Ishikawa (cell line): ENCODE data around the gene PKD2.

Source experiments
- CEBPB ChIP-seq: IDR thresholded peaks from 2 replicates; pipeline ENCODE4 v1.6.1; 2012
- CREB1 ChIP-seq: IDR thresholded peaks from 2 replicates; pipeline ENCODE4 v1.6.1; 2012; ENCODE audit warnings: low read depth
- EP300 ChIP-seq: IDR thresholded peaks from 2 replicates; pipeline ENCODE4 v1.6.1; 2012; ENCODE audit warnings: borderline replicate concordance
- FOXM1 ChIP-seq: IDR thresholded peaks from 2 replicates; pipeline ENCODE4 v1.6.1; 2012; ENCODE audit warnings: low read depth, borderline replicate concordance
- NFIC ChIP-seq: IDR thresholded peaks from 2 replicates; pipeline ENCODE4 v1.6.1; 2012
- RAD21 ChIP-seq: IDR thresholded peaks from 2 replicates; pipeline ENCODE4 v1.6.1; 2012; ENCODE audit warnings: low read depth
- TAF1 ChIP-seq: IDR thresholded peaks from 2 replicates; pipeline ENCODE4 v1.6.1; 2012; ENCODE audit warnings: low read depth, mild to moderate bottlenecking
- TCF12 ChIP-seq: IDR thresholded peaks from 2 replicates; pipeline ENCODE4 v1.6.1; 2012; ENCODE audit warnings: low read depth
- TEAD4 ChIP-seq: IDR thresholded peaks from 2 replicates; pipeline ENCODE4 v1.6.1; 2012
- USF1 ChIP-seq: IDR thresholded peaks from 2 replicates; pipeline ENCODE4 v1.6.1; 2012
- YY1 ChIP-seq: IDR thresholded peaks from 2 replicates; pipeline ENCODE4 v1.6.1; 2012; ENCODE audit warnings: low read depth
- ZBTB7A ChIP-seq: IDR thresholded peaks from 2 replicates; pipeline ENCODE4 v1.6.1; 2012; ENCODE audit warnings: low read depth
- TF ChIP-seq, protein P1 (sequence below): IDR thresholded peaks from 2 replicates; pipeline ENCODE4 v1.6.1; 2012; ENCODE audit warnings: low read depth, mild to moderate bottlenecking
- TF ChIP-seq, protein P2 (sequence below): IDR thresholded peaks from 2 replicates; pipeline ENCODE4 v1.6.1; 2012

DNA sequence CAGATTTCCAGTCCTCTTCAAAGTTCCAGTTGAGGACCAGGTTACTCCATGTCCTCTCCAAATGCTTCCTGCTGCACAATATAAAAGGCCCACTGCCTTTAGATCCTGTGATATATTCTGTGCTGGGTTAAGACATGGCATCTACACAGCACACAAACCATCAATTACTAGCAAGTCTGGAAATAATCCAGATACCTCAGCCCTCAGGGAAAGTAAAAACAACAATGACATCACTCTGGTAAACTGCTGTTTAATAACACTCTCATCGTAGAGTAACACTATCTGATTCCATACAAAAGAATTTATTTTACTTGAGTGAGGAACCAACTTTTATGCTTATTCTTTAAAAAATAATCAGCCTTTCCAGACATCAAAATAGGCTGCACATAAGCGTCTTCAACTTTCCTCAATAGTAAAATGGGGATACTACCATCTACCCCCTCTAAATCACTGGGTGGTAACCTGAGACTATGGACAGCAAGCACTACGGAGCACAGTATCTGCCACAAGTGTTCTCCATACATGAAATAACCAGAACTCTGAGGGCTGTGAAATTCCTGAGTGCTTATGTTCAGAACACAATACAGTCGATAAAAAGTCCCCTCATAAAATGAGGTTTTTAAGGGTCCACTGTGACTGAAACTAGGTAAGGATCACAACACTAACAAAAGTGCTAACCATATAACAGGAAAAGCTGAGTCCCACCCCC lies 97.6 kb downstream of the PKD2 start:
- no peak for TF ChIP-seq CEBPB
- TF ChIP-seq, protein P1, sequence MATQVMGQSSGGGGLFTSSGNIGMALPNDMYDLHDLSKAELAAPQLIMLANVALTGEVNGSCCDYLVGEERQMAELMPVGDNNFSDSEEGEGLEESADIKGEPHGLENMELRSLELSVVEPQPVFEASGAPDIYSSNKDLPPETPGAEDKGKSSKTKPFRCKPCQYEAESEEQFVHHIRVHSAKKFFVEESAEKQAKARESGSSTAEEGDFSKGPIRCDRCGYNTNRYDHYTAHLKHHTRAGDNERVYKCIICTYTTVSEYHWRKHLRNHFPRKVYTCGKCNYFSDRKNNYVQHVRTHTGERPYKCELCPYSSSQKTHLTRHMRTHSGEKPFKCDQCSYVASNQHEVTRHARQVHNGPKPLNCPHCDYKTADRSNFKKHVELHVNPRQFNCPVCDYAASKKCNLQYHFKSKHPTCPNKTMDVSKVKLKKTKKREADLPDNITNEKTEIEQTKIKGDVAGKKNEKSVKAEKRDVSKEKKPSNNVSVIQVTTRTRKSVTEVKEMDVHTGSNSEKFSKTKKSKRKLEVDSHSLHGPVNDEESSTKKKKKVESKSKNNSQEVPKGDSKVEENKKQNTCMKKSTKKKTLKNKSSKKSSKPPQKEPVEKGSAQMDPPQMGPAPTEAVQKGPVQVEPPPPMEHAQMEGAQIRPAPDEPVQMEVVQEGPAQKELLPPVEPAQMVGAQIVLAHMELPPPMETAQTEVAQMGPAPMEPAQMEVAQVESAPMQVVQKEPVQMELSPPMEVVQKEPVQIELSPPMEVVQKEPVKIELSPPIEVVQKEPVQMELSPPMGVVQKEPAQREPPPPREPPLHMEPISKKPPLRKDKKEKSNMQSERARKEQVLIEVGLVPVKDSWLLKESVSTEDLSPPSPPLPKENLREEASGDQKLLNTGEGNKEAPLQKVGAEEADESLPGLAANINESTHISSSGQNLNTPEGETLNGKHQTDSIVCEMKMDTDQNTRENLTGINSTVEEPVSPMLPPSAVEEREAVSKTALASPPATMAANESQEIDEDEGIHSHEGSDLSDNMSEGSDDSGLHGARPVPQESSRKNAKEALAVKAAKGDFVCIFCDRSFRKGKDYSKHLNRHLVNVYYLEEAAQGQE = no peak
- TF ChIP-seq EP300 = no peak
- TF ChIP-seq CREB1 = no peak
- TF ChIP-seq, protein P2, sequence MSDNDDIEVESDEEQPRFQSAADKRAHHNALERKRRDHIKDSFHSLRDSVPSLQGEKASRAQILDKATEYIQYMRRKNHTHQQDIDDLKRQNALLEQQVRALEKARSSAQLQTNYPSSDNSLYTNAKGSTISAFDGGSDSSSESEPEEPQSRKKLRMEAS = no peak
- no peak for TF ChIP-seq FOXM1
- no peak for TF ChIP-seq USF1
- no peak for TF ChIP-seq TAF1
- TF ChIP-seq YY1 = no peak
- no peak for TF ChIP-seq NFIC
- TF ChIP-seq TCF12 = no peak
- no peak for TF ChIP-seq TEAD4
- TF ChIP-seq RAD21 = no peak
- no peak for TF ChIP-seq ZBTB7A
